Ishikawa (cell line): ENCODE data around the gene HOMER1.

Source experiments
- EGR1 ChIP-seq: IDR thresholded peaks from 2 replicates; pipeline ENCODE4 v1.6.1; 2012
- EP300 ChIP-seq: IDR thresholded peaks from 2 replicates; pipeline ENCODE4 v1.6.1; 2012; ENCODE audit warnings: borderline replicate concordance
- RAD21 ChIP-seq: IDR thresholded peaks from 2 replicates; pipeline ENCODE4 v1.6.1; 2012; ENCODE audit warnings: low read depth
- YY1 ChIP-seq: IDR thresholded peaks from 2 replicates; pipeline ENCODE4 v1.6.1; 2012; ENCODE audit warnings: low read depth
- TF ChIP-seq, protein P1 (sequence below): IDR thresholded peaks from 2 replicates; pipeline ENCODE4 v1.6.1; 2012

DNA sequence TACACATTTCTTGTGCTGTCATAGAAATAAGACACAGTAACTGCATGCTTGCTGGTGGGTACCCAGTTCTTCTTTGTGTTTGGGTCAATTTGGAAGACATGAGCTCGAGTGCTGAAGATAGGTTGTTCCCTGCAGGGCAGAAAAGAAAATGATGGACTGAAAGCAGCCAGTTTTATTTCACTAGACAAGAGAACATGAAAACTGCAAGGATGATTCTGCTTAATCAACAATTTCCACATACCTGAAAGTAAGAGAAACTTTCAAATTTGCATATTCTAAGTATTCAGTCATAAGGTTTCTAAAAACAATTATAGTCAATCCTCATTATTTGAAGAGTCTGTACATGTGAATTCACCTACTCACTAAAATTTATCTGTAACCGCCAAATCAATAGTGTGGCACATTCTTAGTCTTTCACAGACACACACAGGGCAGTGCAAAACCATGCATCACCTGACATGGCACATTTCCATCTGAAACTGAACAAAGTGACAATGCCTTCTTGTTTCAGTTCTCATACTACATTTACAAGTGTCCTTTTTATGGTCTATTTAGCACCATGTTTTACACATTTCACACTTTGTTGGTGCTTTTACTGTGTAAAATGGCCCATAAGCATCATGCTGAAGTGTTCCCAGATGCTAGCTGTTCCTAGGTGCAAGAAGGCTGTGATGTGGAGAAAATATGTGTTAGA is 56.9 kb downstream of the HOMER1 start:
- TF ChIP-seq YY1: no peak
- TF ChIP-seq EGR1: no peak
- TF ChIP-seq, protein P1, sequence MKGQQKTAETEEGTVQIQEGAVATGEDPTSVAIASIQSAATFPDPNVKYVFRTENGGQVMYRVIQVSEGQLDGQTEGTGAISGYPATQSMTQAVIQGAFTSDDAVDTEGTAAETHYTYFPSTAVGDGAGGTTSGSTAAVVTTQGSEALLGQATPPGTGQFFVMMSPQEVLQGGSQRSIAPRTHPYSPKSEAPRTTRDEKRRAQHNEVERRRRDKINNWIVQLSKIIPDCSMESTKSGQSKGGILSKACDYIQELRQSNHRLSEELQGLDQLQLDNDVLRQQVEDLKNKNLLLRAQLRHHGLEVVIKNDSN: no peak
- TF ChIP-seq EP300: no peak
- TF ChIP-seq RAD21: no peak
